HG03025 (cell line): ENCODE measurements around the gene ABLIM2.

Experiments
- ATAC-seq: cut with Tn5 transposase; IDR thresholded peaks from one replicate; pipeline ENCODE4 v1.9.1; 2021; ENCODE audit warnings: mild to moderate bottlenecking, moderate library complexity; ENCODE audit not compliant: unreplicated experiment, low FRiP score

Gene ABLIM2

GRCh38 chr4:8013976-8014726 is 144.5 kb downstream of the ABLIM2 start:
- ATAC-seq, result no peak

DNA sequence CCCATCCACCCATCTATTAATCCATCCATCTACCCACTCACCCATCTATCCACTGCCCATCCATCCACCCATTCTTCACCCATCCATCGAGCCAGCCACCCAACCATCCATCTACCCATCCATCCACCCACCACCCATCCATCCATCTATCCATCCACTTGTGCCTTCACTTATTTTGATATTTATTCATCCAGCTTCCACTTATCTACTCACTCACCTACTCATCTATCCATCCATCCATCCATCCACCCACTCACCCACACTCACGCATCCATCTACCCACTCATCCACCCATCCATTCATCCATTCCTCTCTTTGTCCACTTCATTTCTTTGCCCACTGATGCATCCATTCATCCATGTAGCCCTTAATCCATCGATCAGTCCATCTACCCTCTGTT is 146.1 kb downstream of the ABLIM2 start:
- no peak for ATAC-seq

DNA sequence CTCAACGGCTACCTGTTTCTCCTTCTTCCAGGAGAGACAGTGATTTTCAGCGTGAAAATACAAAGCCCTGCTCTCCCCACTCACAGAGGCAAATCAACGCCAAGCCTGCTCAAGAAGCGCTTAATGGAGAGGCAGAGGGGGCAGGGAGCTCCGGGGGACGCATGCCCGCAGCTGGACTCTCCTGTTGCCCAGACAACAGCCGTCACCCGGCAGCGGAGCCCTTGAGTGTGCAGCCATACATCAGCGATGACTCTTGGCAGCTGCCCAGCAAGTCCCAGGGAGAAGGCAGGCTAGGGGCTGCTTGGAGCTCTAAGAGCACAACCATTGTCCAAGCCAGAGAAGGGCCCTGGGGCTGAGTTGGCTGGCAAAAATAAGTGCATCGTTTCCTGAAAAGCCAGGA is 148.0 kb downstream of the ABLIM2 start:
- ATAC-seq, result no peak

DNA sequence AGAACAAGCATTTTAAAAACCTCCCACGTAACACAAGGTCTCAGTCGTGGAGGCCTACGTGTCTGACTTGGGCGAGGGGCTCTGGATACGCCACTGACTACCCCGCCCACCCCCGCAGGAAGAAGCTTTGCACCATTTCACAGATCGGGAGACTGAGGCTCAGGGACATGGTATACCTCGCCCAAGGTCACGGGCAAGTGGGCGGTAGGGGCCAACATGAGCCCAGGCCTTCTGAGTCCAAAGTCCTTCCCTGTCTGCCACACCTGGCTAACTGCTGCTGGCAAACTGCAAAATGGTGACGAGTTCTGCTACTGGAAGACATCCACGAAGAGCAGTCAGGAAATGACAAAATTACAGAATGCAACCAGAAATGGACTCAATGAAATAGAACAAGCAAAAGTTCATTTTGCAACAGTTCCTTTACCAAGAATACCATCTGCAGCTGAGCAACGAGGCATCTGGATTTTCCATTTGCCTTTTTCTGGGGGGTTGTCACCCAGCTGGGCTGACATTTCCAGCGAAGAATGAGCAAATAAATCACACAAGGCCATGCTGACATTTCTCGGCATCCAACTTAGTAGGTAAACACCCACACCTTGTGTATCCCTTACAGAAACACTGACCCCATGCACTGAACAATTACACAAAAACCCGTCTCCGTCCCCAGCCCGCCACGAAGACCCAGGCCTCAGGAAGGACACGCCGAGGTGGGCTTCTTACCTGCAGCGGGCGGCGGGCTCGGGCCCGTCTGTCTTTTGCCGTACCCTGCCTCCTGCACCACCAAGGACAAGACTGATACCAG is 148.7 kb downstream of the ABLIM2 start:
- no peak for ATAC-seq

DNA sequence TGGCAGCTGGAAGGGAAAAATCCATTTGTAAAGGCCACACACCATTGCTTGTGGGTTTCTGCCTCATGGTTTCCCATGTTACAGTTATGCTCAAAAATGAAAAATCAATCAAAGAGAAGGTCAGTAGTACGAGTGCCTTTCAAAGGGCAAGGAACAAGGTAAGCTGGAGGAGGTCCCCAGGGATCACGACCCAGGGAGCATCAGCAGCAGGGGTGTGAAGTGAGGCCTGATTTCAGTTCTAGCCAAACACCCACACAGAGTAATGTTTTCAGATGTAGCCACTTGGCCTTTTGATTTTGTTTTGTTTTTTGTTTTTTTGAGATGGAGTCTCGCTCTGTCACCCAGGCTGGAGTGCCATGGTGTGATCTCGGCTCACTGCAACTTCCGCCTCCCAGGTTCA is 149.5 kb downstream of the ABLIM2 start:
- ATAC-seq, result no peak

DNA sequence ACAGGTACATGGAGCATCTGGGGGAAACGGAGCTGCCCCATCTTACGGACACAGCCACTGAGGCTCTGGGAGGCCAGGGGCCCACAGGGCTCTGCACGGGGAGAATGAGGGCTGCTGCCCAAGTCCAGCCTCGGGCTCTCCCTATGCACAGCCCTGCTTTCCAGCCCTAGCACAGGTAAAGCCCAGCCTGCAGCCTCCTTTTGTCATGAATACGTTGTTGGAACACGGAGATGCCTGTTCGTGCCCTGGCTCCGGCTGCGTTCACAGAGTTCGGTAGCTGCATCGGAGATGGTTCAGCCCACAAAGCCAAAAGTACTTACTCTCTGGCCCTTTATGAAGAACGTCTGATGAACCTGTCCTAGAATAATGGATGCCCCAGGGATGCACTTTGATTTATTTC is 150.2 kb downstream of the ABLIM2 start:
- no peak for ATAC-seq

DNA sequence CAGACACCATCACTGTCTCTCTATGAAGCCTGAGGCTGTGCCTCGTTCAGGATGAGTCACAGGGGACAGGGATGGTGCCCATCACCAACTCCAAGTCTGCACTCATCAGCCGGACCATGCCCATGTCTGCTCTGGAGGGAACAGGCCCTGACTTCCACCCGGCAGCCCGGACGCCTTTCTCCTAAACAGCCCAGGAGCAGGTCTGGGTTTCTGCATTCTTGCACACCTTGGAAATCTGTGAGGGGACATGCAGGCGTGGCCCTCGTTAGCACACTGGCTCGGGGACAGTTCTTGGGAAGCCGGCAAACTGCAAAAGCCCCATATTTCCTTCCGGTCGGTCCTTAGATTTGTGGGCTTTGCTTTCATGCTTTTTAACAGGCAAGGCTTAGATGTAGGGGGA is 151.0 kb downstream of the ABLIM2 start:
- ATAC-seq, result no peak

DNA sequence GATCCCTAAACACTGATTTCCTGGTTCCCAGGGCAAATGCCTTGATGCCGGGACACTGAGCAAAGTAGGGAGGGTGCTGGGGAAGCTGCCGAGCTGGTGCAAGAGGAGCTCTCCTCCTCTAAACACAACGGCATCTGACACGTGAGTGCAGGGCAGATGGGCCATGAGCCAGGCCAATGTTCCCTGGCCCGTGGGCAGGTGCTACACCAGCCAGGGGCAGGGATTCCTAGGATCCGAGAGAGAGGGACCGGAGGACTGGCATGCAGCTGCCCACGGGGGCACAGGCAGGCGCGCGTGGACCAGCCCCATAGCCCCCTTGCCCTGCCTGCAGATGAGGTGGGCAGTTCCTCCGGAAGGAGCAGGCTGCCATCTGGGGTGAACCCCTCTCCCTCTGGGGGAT is 152.1 kb downstream of the ABLIM2 start:
- no peak for ATAC-seq

- ATAC-seq, result no peak
Measured at GRCh38 chr4:8005814-8006215, 152.8 kb downstream of the ABLIM2 start.

DNA sequence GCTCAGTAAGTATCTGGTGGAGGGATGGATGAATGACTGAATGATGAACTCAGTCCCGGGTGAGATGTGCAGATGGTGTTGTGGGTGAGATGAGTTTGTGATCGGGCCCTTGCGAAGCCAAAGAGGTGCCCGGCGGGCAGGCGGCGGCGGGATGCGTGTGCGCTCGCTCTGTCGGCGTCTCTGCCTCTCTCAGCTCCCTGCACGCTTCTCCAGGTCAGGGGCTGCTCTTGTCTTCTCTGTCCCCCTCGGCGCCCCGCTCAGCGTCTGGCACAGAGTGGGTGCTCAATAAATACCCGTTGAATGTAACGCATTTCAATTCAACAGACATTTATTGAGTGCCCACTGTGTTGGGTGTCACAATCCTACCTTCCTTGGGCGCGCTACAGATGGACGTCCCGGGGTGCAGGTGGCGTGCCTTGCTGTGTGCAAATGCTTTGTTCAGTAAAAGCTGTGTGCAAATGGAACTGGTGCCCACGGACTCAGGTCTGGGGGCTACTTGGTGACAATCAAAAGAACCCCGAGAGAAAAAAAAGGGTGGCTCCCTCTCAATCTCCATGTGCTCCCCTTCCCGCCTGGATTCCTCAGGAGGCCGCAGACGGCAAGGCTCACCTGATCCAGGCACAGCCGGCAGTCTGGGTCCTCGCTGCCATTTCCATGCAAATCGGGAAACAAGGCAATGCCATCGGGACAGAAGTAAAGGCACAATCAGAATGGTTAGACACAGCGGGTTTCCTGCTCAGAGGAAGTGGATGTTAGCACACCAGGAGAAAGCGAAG is 153.4 kb downstream of the ABLIM2 start:
- no peak for ATAC-seq

DNA sequence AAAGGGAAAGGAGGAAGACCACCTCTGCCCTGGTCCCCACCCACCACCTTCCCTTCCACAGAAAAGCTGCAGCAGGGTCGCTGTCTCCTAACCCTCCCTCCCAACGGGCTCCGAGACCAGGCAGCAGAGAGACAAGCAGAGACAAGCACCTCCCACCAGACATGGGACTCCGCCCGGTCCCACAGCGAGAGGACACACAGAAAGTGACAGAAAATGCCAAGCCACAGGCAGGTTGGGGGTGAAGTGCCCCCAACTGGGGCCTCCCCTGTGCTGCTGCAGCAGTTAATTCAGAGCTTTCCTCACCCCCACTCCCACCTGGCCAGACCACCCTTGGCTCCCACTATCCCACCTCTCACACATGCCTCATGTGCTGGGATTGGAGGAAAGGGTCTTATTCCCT is 154.5 kb downstream of the ABLIM2 start:
- no peak for ATAC-seq

- ATAC-seq, result no peak
Measured at GRCh38 chr4:8002525-8003309, 155.9 kb downstream of the ABLIM2 start.

GRCh38 chr4:8001564-8002355 is 156.9 kb downstream of the ABLIM2 start:
- ATAC-seq, result no peak

- ATAC-seq, result no peak
Measured at GRCh38 chr4:8000721-8001491, 157.7 kb downstream of the ABLIM2 start.

DNA sequence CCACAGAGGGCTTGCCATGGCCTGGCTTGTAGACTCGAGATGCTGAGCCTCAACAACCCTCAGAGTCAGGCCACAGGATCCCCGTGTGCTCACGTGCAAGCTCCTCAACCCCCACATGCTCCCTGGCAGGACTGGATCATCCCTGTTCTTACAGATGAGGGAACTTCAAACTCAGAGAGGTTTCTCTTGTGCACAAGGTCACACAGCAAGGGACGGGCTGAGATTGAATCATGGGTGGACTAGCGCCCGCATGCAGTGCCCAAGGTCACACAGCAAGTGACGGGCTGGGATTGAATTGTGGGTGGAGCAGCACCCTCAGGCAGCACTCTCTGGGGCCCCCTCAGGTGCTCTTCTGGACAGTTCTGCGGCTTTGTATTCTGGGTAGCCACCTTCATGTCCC is 158.4 kb downstream of the ABLIM2 start:
- ATAC-seq, result no peak

DNA sequence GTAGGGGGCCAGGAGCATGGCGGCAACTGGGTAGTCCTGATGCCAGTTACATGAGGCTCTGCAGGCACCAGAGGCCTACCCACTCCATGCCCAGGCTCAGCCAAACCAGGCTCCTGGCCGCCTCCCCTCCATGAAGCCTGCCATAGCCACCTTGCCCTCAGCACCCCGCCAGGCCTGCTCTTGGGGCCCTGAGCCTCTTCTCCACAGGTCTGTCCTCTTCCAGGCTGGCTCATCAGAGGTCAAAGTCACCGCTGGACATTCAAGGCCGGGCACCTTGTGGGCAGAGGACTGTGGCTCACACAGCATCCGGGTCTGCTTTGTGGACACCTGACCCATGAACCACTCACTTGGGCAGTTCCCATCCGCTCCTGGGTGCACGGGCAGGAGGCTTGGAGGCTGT is 158.9 kb downstream of the ABLIM2 start:
- no peak for ATAC-seq

DNA sequence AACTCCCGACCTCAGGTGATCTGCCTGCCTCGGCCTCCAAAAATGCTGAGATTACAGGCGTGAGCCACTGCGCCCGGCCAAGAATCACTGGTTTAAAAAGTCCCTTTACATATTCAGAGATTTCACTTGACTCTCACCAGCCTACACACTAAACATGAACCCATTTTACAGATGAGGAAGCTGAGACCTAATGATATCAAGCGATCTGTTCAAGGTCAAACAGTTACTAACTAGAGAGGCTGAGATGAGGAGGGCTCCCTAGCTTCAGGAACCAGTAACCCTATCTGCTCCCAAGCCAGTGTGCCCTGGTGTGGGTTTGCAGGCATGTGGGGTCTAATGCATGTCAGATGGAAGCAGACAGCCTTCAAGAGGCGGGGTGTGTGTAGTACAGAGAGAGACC is 159.3 kb downstream of the ABLIM2 start:
- no peak for ATAC-seq

GRCh38 chr4:7998447-7998846 is 160.2 kb downstream of the ABLIM2 start:
- no peak for ATAC-seq

- no peak for ATAC-seq
Measured at GRCh38 chr4:7995866-7996265, 162.7 kb downstream of the ABLIM2 start.
